ENCODE results near the gene ILRUN. TPM values are rescaled to one million over a fixed set of nuclear protein-coding genes. Genes with fewer than 3 reads are reported as not detected.
"Not testable (repeated sequence)": the region's sequence is repeated elsewhere in the genome, so short reads cannot be mapped to it uniquely, and the experiment has no call there.

The ILRUN gene
- total and polyA plus RNA-seq, 4 donors: 46.7 to 76.6 (median 66.0) TPM

DNA sequence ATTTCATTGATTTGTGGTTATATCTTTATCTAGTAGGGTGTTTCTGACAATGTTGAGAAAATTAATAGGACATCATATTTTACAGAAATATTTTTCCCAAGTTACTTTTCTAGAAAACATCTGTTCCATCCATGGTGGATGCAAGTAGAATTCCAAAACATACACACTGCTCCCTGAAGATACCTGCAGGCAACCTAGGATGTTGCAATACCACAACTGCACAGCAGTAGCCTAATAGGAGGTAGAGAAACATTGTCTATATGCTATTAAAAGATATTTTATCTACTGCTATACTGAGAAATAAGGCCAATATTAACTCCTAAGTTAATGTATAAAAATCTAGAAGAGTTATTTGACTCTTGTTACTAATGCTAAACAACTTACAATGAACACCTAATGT is 6.8 kb downstream of the ILRUN start:
- DNase-seq (no peak), ATAC-seq (ENCODE audit: low FRiP score) (no peak)
- intact Hi-C loops (cut with DNase I): loop anchor here in 1 of 2 donors (5.0 kb wide), 1 partner anchor 68 kb away; the partner anchor contains the start of gene SNRPC
- peaks cover 0 to 4% of the 10 kb centered on the region in 2 donors for H3K4me1 ChIP-seq (ENCODE audit: control insufficient read depth in 1 of 2, insufficient read depth in 2 of 2, low read length in 2 of 2)
- no peaks in the 10 kb centered on the region for H3K27me3 ChIP-seq (ENCODE audit: control insufficient read depth in 1 of 2, insufficient read depth in 2 of 2, low read length in 1 of 2)
- no peaks in the 10 kb centered on the region for H3K36me3 ChIP-seq (ENCODE audit: control insufficient read depth in 1 of 2, insufficient read depth in 2 of 2, low read length in 1 of 2)
- H3K4me3 ChIP-seq (ENCODE audit: low read length in 2 of 2): no peak overlapping the region
- H3K27ac ChIP-seq (ENCODE audit: low read depth in 1 of 2, low read length in 2 of 2): no peak overlapping the region
- H3K9me3 ChIP-seq (ENCODE audit: control insufficient read depth, low read length): no peaks in the 10 kb centered on the region

DNA sequence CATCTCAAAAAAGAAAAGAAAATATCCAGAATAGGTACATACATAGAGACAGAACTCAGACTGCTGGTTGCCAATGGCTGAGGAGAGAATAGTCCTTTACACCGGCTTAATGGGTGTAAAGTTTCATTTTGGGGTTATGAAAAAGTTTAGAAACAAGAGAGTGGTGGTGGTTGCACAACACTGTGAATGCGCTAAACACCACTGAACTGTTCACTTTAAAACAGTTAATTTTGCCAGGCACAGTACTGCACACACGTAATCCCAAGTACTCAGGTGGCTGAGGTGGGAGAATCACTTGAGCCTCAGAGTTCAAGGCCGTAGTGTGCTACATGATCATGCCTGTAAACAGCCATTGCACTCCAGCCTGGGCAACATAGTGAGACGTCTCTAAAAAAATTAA is 7.6 kb downstream of the ILRUN start:
- DNase-seq (no peak), ATAC-seq (ENCODE audit: low FRiP score) (no peak)
- H3K9me3 ChIP-seq (ENCODE audit: control insufficient read depth, low read length): no peaks in the 10 kb centered on the region
- no peaks in the 10 kb centered on the region for H3K36me3 ChIP-seq (ENCODE audit: control insufficient read depth in 1 of 2, insufficient read depth in 2 of 2, low read length in 1 of 2)
- intact Hi-C loops (cut with DNase I): no loop called here
- no peak overlapping the region for H3K4me3 ChIP-seq (ENCODE audit: low read length in 2 of 2)
- no peak overlapping the region for H3K27ac ChIP-seq (ENCODE audit: low read depth in 1 of 2, low read length in 2 of 2)
- 82 to 85% methylated on average over 5 of the region's 5 CpGs for WGBS, 2 donors
- no peaks in the 10 kb centered on the region for H3K27me3 ChIP-seq (ENCODE audit: control insufficient read depth in 1 of 2, insufficient read depth in 2 of 2, low read length in 1 of 2)
- no peaks in the 10 kb centered on the region for H3K4me1 ChIP-seq (ENCODE audit: control insufficient read depth in 1 of 2, insufficient read depth in 2 of 2, low read length in 2 of 2)

DNA sequence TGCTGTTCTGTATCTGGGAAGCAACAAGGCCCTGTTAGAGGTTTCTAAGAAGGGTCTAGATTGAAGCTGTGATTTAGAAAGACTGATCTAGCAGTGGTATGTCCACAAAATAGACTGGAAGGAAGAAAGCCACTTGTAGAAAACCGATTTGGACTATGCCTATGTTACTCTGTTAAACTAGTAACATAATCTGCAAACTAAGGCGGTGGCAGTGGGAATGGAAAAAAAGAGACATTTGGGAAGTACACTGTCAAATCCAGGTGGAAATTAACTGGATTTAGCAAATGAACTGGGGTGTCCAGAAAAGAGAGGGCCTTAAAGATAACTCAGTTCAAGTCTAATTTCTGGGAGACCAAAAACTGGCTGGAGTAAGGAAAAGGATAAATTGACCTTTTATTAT is 11.6 kb downstream of the ILRUN start:
- DNase-seq (no peak), ATAC-seq (ENCODE audit: low FRiP score) (no peak)
- H3K36me3 ChIP-seq (ENCODE audit: control insufficient read depth in 1 of 2, insufficient read depth in 2 of 2, low read length in 1 of 2): no peaks in the 10 kb centered on the region
- H3K27me3 ChIP-seq (ENCODE audit: control insufficient read depth in 1 of 2, insufficient read depth in 2 of 2, low read length in 1 of 2): no peaks in the 10 kb centered on the region
- no peak overlapping the region for H3K27ac ChIP-seq (ENCODE audit: low read depth in 1 of 2, low read length in 2 of 2)
- H3K4me3 ChIP-seq (ENCODE audit: low read length in 2 of 2): no peak overlapping the region
- peaks cover 0 to 7% of the 10 kb centered on the region in 2 donors for H3K4me1 ChIP-seq (ENCODE audit: control insufficient read depth in 1 of 2, insufficient read depth in 2 of 2, low read length in 2 of 2)
- no peaks in the 10 kb centered on the region for H3K9me3 ChIP-seq (ENCODE audit: control insufficient read depth, low read length)
- WGBS, 2 donors: 77 to 80% methylated on average over 2 of the region's 2 CpGs
- intact Hi-C loops (cut with DNase I): no loop called here

DNA sequence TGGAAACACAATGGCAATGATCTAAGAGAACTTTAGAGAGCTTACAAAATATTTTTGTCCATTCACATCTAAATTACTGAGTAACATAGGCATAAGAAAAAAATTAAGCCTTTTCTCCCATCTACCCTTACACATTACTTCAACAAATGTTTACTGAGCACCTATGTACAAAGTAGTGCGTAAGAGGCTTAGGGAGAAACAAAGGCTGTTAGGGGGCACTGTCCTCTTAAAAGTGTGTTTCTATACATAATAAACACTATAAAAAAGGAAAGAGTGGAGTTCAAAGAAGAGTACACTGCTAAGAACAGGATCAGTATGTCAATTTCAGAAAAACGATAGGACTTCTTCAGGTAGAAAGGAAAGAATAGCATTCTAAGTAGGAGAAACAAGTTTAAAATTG is 12.2 kb downstream of the ILRUN start:
- WGBS, 2 donors: 75 to 76% methylated on average over 2 of the region's 2 CpGs
- Histone ChIP-seq H3K4me1 (ENCODE audit: control insufficient read depth in 1 of 2, insufficient read depth in 2 of 2, low read length in 2 of 2) (peaks cover 0 to 10% of the 10 kb centered on the region in 2 donors), H3K27me3 (ENCODE audit: control insufficient read depth in 1 of 2, insufficient read depth in 2 of 2, low read length in 1 of 2) (no peaks in the 10 kb centered on the region), H3K36me3 (ENCODE audit: control insufficient read depth in 1 of 2, insufficient read depth in 2 of 2, low read length in 1 of 2) (no peaks in the 10 kb centered on the region), H3K27ac (ENCODE audit: low read depth in 1 of 2, low read length in 2 of 2) (no peak overlapping the region), H3K9me3 (ENCODE audit: control insufficient read depth, low read length) (no peaks in the 10 kb centered on the region), H3K4me3 (ENCODE audit: low read length in 2 of 2) (no peak overlapping the region)
- DNase-seq: no peak
- intact Hi-C loops (cut with DNase I): no loop called here
- no peak for ATAC-seq (ENCODE audit: low FRiP score)

DNA sequence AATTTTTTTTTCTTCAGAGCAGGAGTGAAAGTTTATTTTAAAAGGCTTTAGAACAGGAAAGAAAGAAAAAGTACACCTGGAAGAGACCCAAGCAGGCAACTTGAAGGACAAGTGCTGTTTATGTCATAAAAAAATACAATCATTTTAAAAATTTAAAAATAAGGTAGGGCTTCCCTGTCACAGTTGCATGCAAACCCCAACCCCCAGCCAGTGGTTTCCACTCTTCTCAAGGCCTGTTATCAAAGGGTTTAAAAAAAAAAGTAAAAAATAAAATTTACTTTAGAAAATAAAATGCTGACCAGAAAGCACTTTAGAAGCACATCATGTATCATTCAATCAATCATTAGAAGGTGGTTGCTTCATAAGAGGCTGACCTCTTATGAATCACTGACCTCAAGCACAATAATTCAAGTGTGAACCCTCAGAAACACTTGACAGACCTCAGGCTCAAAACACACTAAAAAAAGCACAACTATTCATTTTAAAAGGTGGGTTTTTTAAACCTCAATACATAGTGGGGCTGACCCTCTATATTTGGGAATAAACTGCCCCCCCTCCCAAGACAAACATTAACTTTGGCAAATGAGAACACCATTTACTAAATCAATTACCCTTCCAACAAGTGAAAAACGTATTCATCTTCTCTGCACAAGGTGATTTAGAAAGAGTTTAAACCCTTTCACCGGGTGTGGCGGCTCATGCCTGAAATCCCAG is 15.6 kb downstream of the ILRUN start:
- Histone ChIP-seq H3K9me3 (ENCODE audit: control insufficient read depth, low read length) (no peaks in the 10 kb centered on the region), H3K27me3 (ENCODE audit: control insufficient read depth in 1 of 2, insufficient read depth in 2 of 2, low read length in 1 of 2) (no peaks in the 10 kb centered on the region), H3K4me3 (ENCODE audit: low read length in 2 of 2) (no peak overlapping the region), H3K36me3 (ENCODE audit: control insufficient read depth in 1 of 2, insufficient read depth in 2 of 2, low read length in 1 of 2) (no peaks in the 10 kb centered on the region), H3K4me1 (ENCODE audit: control insufficient read depth in 1 of 2, insufficient read depth in 2 of 2, low read length in 2 of 2) (peaks cover 0 to 10% of the 10 kb centered on the region in 2 donors), H3K27ac (ENCODE audit: low read depth in 1 of 2, low read length in 2 of 2) (no peak overlapping the region)
- intact Hi-C loops (cut with DNase I): no loop called here
- DNase-seq (no peak), ATAC-seq (ENCODE audit: low FRiP score) (no peak)
- WGBS, 2 donors: 51 to 55% methylated on average over 3 of the region's 3 CpGs

DNA sequence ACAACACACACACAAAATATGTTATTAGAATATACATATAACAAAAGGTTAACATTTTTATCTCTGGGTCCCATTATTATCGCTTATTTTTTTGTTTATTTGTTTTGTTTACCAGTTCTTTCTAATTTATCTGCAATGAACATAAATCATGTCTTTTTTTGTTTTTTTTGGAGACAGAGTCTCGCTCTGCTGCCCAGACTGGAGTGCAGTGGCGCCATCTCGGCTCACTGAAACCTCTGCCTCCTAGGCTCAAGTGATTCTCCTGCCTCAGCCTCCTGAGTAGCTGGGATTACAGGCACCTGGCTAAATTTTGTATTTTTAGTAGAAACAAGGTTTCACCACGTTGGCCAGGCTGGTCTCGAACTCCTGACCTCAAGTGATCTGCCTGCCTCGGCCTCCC is 16.3 kb downstream of the ILRUN start:
- H3K4me3 ChIP-seq (ENCODE audit: low read length in 2 of 2); ATAC-seq (ENCODE audit: low FRiP score); intact Hi-C loops (cut with DNase I); H3K9me3 ChIP-seq (ENCODE audit: control insufficient read depth, low read length); DNase-seq; H3K27ac ChIP-seq (ENCODE audit: low read depth in 1 of 2, low read length in 2 of 2); H3K27me3 ChIP-seq (ENCODE audit: control insufficient read depth in 1 of 2, insufficient read depth in 2 of 2, low read length in 1 of 2); H3K36me3 ChIP-seq (ENCODE audit: control insufficient read depth in 1 of 2, insufficient read depth in 2 of 2, low read length in 1 of 2): not testable (repeated sequence)
- peaks cover 0 to 10% of the 10 kb centered on the region in 2 donors for H3K4me1 ChIP-seq (ENCODE audit: control insufficient read depth in 1 of 2, insufficient read depth in 2 of 2, low read length in 2 of 2)
- WGBS, 2 donors: 18 to 20% methylated on average over 7 of the region's 7 CpGs

DNA sequence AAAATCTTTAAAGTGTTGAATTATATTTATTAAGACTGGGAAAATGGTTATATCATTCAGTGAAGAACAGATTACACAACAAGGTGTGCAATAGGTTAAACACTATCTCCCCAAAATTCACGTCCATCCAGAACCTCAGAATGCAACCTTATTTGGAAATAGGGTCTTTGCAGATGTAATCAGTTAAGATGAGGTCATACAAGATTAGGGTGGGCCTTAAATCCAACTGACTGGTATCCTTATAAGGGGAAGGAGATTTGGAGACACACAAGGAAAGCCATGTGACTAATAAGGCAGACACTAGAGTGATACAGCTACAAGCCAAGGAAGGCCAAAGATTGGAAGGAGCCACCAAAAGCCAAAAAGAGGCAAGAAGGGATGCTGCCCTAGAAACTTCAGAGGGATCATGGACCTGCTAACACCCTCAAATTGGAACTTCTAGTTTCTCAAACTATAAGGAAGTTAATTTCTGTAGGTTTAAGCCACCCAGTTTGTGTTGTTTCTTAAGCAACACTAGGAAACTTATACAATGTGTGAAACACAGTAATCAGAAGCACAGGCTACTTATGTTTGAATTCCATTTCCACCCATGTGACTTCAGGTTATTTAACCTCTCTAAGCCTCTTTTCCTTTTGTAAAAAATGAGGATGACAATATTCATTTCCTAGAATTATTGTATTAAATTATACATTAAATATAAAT is 16.9 kb downstream of the ILRUN start:
- Histone ChIP-seq H3K4me3 (ENCODE audit: low read length in 2 of 2) (no peak overlapping the region), H3K4me1 (ENCODE audit: control insufficient read depth in 1 of 2, insufficient read depth in 2 of 2, low read length in 2 of 2) (peaks cover 0 to 10% of the 10 kb centered on the region in 2 donors), H3K9me3 (ENCODE audit: control insufficient read depth, low read length) (no peaks in the 10 kb centered on the region), H3K27me3 (ENCODE audit: control insufficient read depth in 1 of 2, insufficient read depth in 2 of 2, low read length in 1 of 2) (no peaks in the 10 kb centered on the region), H3K27ac (ENCODE audit: low read depth in 1 of 2, low read length in 2 of 2) (peak overlapping the region in 1 of 2 donors; percentile 6), H3K36me3 (ENCODE audit: control insufficient read depth in 1 of 2, insufficient read depth in 2 of 2, low read length in 1 of 2) (no peaks in the 10 kb centered on the region)
- intact Hi-C loops (cut with DNase I): no loop called here
- DNase-seq (no peak), ATAC-seq (ENCODE audit: low FRiP score) (no peak)
- 16 to 23% methylated on average over 1 of the region's 1 CpG for WGBS, 2 donors

DNA sequence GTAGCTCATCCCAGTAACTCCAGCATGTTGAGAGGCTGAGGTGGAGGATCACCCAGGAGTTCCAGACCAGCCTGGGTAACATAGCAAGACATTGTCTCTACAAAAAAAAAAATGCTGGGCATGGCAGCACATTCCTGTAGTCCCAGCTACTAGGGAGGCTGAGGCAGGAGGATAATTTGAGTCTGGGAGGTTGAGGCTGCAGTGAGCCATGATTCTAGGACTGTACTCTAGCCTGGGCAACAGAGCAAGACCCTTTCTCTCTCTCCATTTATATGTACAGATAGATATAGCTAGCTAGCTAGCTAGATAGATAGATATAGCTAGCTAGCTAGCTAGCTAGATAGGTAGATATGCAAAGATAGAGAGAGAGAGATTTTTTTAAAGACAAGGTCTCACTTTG is 20.4 kb downstream of the ILRUN start:
- H3K27me3 ChIP-seq (ENCODE audit: control insufficient read depth in 1 of 2, insufficient read depth in 2 of 2, low read length in 1 of 2): no peaks in the 10 kb centered on the region
- H3K4me1 ChIP-seq (ENCODE audit: control insufficient read depth in 1 of 2, insufficient read depth in 2 of 2, low read length in 2 of 2): peaks cover 0 to 8% of the 10 kb centered on the region in 2 donors
- DNase-seq (no peak), ATAC-seq (ENCODE audit: low FRiP score) (no peak)
- H3K4me3 ChIP-seq (ENCODE audit: low read length in 2 of 2): no peak overlapping the region
- no peak overlapping the region for H3K27ac ChIP-seq (ENCODE audit: low read depth in 1 of 2, low read length in 2 of 2)
- H3K9me3 ChIP-seq (ENCODE audit: control insufficient read depth, low read length): no peaks in the 10 kb centered on the region
- intact Hi-C loops (cut with DNase I): no loop called here
- H3K36me3 ChIP-seq (ENCODE audit: control insufficient read depth in 1 of 2, insufficient read depth in 2 of 2, low read length in 1 of 2): no peaks in the 10 kb centered on the region

DNA sequence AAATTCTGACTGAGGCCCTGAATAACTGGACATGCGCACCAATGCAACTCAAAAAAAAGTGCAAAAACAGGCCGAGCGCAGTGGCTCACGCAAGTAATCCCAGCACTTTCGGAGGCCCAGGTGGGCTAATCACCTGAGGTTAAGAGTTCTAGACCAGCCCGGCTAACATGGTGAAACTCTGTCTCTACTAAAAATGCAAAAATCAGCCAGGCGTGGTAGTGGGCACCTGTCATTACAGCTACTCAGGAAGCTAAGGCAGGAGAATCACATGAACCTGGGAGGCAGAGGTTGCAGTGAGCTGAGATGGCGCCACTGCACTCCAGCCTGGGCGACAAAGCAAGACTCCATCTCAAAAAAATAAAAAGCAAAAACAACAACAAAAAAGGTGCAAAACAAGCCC is 21.6 kb downstream of the ILRUN start:
- H3K27me3 ChIP-seq (ENCODE audit: control insufficient read depth in 1 of 2, insufficient read depth in 2 of 2, low read length in 1 of 2); H3K27ac ChIP-seq (ENCODE audit: low read depth in 1 of 2, low read length in 2 of 2); DNase-seq; H3K36me3 ChIP-seq (ENCODE audit: control insufficient read depth in 1 of 2, insufficient read depth in 2 of 2, low read length in 1 of 2); H3K9me3 ChIP-seq (ENCODE audit: control insufficient read depth, low read length); H3K4me3 ChIP-seq (ENCODE audit: low read length in 2 of 2); intact Hi-C loops (cut with DNase I); ATAC-seq (ENCODE audit: low FRiP score); H3K4me1 ChIP-seq (ENCODE audit: control insufficient read depth in 1 of 2, insufficient read depth in 2 of 2, low read length in 2 of 2): not testable (repeated sequence)
- 96 to 97% methylated on average over 9 of the region's 9 CpGs for WGBS, 2 donors

All from aorta (tissue), 5 donors.